CD14-positive monocyte (primary cell): ENCODE results near the gene GIGYF2. TPM values are rescaled to one million over a fixed set of nuclear protein-coding genes. Genes with fewer than 3 reads are reported as not detected.
A peak's percentile ranks its signal among the peaks of the same experiment; 100 is the strongest.
"Not testable (repeated sequence)": the region's sequence is repeated elsewhere in the genome, so short reads cannot be mapped to it uniquely, and the experiment has no call there.

Source experiments
- DNase-seq, 3 donors: peaks; one replicate each; pipeline ENCODE4 v3.0.0-alpha.2; 2011 to 2022
- H2AFZ ChIP-seq: 2 replicates; pipeline ENCODE4 v1.6.0; 2012; ENCODE audit warnings: mild to moderate bottlenecking, low read depth, low read length, inconsistent platforms; ENCODE audit not compliant: insufficient read depth, poor library complexity, severe bottlenecking
- H3K27ac ChIP-seq, 2 donors: 1 replicate in 1 of 2; 2 replicates in 1 of 2; pipeline ENCODE4 v1.5.1; 2012 to 2013; ENCODE audit warnings: low read length in 2 of 2, control low read depth in 1 of 2, inconsistent platforms in 1 of 2, low read depth in 1 of 2, mild to moderate bottlenecking in 1 of 2
- H3K27me3 ChIP-seq, 2 donors: one replicate each; pipeline versions ENCODE4 v1.6.0 to v1.6.1; 2011 to 2013; ENCODE audit warnings: low read length in 2 of 2; ENCODE audit not compliant: control insufficient read depth in 2 of 2, insufficient read depth in 2 of 2
- H3K36me3 ChIP-seq, 2 donors: replicated peaks in 1 of 2; 1 replicate in 1 of 2; 2 replicates in 1 of 2; pipeline versions ENCODE4 v1.5.1 to v1.6.1; 2012 to 2013; ENCODE audit warnings: low read length in 2 of 2, control low read depth in 1 of 2, inconsistent platforms in 1 of 2, mild to moderate bottlenecking in 1 of 2; ENCODE audit not compliant: insufficient read depth in 2 of 2, control insufficient read depth in 1 of 2
- H3K4me1 ChIP-seq, 2 donors: 1 replicate in 1 of 2; 2 replicates in 1 of 2; pipeline versions ENCODE4 v1.5.1 to v1.6.1; 2012 to 2013; ENCODE audit warnings: low read length in 2 of 2, control low read depth in 1 of 2, inconsistent platforms in 1 of 2, mild to moderate bottlenecking in 1 of 2, moderate library complexity in 1 of 2; ENCODE audit not compliant: insufficient read depth in 2 of 2, control insufficient read depth in 1 of 2
- H3K4me2 ChIP-seq: replicated peaks from 2 replicates; pipeline ENCODE3; 2012; ENCODE audit warnings: low read length, moderate library complexity, mild to moderate bottlenecking; ENCODE audit not compliant: poor library complexity, severe bottlenecking; ENCODE audit errors: extremely low read depth
- H3K4me3 ChIP-seq, 3 experiments: fragments of 200-600 bp in 1 of 3; sonication (generic) in 1 of 3; replicated peaks in 1 of 3; 1 replicate in 2 of 3; 2 replicates in 1 of 3; pipeline ENCODE4 v1.5.1; 2011 to 2013; ENCODE audit warnings: low read length in 3 of 3, mild to moderate bottlenecking in 3 of 3, control low read depth in 2 of 3, low read depth in 2 of 3, inconsistent platforms in 1 of 3, moderate library complexity in 1 of 3
- H3K79me2 ChIP-seq: 2 replicates; pipeline ENCODE4 v1.6.0; 2012; ENCODE audit warnings: mild to moderate bottlenecking, control low read depth, inconsistent platforms, low read length, moderate library complexity; ENCODE audit not compliant: insufficient read depth
- H3K9ac ChIP-seq: 2 replicates; pipeline ENCODE4 v1.6.0; 2017; ENCODE audit warnings: low read length, mild to moderate bottlenecking; ENCODE audit not compliant: insufficient read depth, poor library complexity, severe bottlenecking
- H3K9me3 ChIP-seq, 2 donors: replicated peaks in 1 of 2; 1 replicate in 1 of 2; 2 replicates in 1 of 2; pipeline versions ENCODE4 v1.5.1 to v1.6.1; 2012 to 2013; ENCODE audit warnings: low read length in 2 of 2, control low read depth in 1 of 2; ENCODE audit not compliant: control insufficient read depth in 1 of 2, insufficient read depth in 1 of 2
- H4K20me1 ChIP-seq: 2 replicates; pipeline ENCODE4 v1.6.0; 2012; ENCODE audit warnings: mild to moderate bottlenecking, low read length, control low read depth, moderate library complexity; ENCODE audit not compliant: insufficient read depth
- H3K27ac Mint-ChIP-seq, 7 donors: one replicate each; pipeline ENCODE4 v1.8.0; 2020; ENCODE audit warnings: mild to moderate bottlenecking in 7 of 7, mixed read lengths in 7 of 7, moderate library complexity in 6 of 7, inconsistent platforms in 2 of 7
- H3K27me3 Mint-ChIP-seq, 3 donors: one replicate each; pipeline ENCODE4 v1.8.0; 2021 to 2022; ENCODE audit warnings: low read depth in 3 of 3, mild to moderate bottlenecking in 3 of 3, mixed read lengths in 3 of 3, moderate library complexity in 3 of 3, inconsistent platforms in 1 of 3
- H3K36me3 Mint-ChIP-seq, 2 donors: one replicate each; pipeline ENCODE4 v1.8.0; 2020; ENCODE audit warnings: mixed read lengths in 2 of 2, inconsistent platforms in 1 of 2, mild to moderate bottlenecking in 1 of 2
- H3K4me1 Mint-ChIP-seq: one replicate; pipeline ENCODE4 v1.8.0; 2020; ENCODE audit warnings: mild to moderate bottlenecking, mixed read lengths
- H3K4me3 Mint-ChIP-seq, 2 donors: one replicate each; pipeline ENCODE4 v1.8.0; 2020; ENCODE audit warnings: mild to moderate bottlenecking in 2 of 2, mixed read lengths in 2 of 2, moderate library complexity in 1 of 2
- H3K9me3 Mint-ChIP-seq, 7 donors: one replicate each; pipeline ENCODE4 v1.8.0; 2020 to 2022; ENCODE audit warnings: mixed read lengths in 7 of 7, mild to moderate bottlenecking in 6 of 7, moderate library complexity in 6 of 7, inconsistent platforms in 2 of 7
- WGBS: methylation state at CpG from one replicate; pipeline ENCODE4 v1.1.5; 2013; ENCODE audit warnings: missing lambda C conversion rate; ENCODE audit not compliant: insufficient coverage; 5-methylcytosine and 5-hydroxymethylcytosine counted together
- intact Hi-C, 2 donors: fragments of 100-400 bp; cut with micrococcal nuclease; formaldehyde crosslinking; loops; one replicate each; pipeline versions ENCODE4 v1.15.0 to v1.15.1; 2023
- polyA plus RNA-seq, 3 donors: library from polyadenylated mRNA; depleted of rRNA in 1 of 3; unstranded in 2 of 3; stranded (reverse) in 1 of 3; fragments of 300-500 nt in 2 of 3; fragments of >200 nt in 1 of 3; fragmentation: Illumina TruSeq in 2 of 3; gene quantifications; 1 replicate in 2 of 3; 2 replicates in 1 of 3; pipeline ENCODE4 v1.2.3, GENCODE V29; 2012 to 2021
- TF ChIP-seq, protein P1 (sequence below): fragments of 200-600 bp; IDR thresholded peaks from one replicate; pipeline ENCODE4 v1.8.0; 2022; ENCODE audit warnings: antibody characterized with exemption, mild to moderate bottlenecking

Gene GIGYF2
- polyA plus RNA-seq, 3 donors: 7.7 to 20.7 (median 17.3) TPM

DNA sequence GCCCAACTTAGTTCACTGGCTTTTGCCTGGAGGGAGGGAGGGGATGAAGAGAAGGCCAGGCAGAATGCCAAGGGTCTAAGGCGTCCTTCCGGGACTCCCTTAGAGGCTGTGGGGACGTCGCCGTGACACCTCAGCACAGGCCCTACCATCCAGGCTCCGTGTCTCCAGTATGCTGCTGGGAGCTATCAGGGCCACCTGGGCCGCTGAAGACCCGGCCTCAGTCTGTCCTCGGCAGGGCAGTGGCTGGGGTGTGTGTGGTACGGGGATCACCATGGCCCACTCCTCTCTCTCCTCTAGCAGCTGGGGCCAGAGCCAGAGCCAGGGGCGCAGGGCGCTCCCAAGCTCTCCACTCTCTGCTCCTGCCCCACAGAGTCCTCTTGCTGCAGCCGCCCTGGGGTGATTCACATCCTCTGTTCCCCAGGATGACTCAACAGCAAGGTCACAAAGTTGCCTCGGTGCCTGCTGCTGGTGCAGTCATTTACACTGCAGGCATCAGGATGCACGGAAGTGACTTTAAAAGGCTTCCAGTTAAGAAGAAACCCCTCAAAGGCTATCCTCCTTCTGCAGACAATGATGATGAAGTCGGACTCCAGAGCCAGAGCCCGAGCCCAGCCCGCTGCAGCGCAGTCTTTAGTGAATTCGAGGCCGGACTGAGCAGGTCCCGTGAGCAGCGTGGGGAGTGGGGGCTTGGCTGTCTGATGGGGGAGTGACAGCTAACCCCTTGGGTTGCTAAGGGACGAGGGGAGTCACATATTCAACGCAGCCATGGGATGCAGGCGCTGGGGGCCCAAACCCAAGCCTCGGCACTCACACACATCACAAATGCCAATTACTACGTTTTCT, 204.8 kb downstream of the GIGYF2 start:
- peak overlapping the region in 1 of 2 donors; percentile 16 for H3K27ac ChIP-seq

GRCh38 chr2:232903989-232904388, 206.9 kb downstream of the GIGYF2 start:
- Mint-ChIP-seq H3K9me3 (peaks cover 0 to 2% (median 0%) of the 10 kb centered on the region in 7 donors), H3K27ac (no peak overlapping the region), H3K27me3 (peaks cover 2 to 11% (median 6%) of the 10 kb centered on the region in 3 donors), H3K36me3 (no peaks in the 10 kb centered on the region), H3K4me1 (peaks cover 5% of the 10 kb centered on the region), H3K4me3 (no peak overlapping the region)
- Histone ChIP-seq H3K27me3 (peaks cover 0 to 2% of the 10 kb centered on the region in 2 donors), H3K4me3 (no peak overlapping the region), H3K4me2 (no peak overlapping the region), H3K9me3 (no peaks in the 10 kb centered on the region), H3K79me2 (no peaks in the 10 kb centered on the region), H3K9ac (no peak overlapping the region), H4K20me1 (no peaks in the 10 kb centered on the region), H3K27ac (no peak overlapping the region), H2AFZ (no peak overlapping the region), H3K4me1 (peaks cover 18 to 22% of the 10 kb centered on the region in 2 donors), H3K36me3 (no peaks in the 10 kb centered on the region)
- WGBS: 80% methylated on average over 7 of the region's 9 CpGs
- TF ChIP-seq, protein P1, sequence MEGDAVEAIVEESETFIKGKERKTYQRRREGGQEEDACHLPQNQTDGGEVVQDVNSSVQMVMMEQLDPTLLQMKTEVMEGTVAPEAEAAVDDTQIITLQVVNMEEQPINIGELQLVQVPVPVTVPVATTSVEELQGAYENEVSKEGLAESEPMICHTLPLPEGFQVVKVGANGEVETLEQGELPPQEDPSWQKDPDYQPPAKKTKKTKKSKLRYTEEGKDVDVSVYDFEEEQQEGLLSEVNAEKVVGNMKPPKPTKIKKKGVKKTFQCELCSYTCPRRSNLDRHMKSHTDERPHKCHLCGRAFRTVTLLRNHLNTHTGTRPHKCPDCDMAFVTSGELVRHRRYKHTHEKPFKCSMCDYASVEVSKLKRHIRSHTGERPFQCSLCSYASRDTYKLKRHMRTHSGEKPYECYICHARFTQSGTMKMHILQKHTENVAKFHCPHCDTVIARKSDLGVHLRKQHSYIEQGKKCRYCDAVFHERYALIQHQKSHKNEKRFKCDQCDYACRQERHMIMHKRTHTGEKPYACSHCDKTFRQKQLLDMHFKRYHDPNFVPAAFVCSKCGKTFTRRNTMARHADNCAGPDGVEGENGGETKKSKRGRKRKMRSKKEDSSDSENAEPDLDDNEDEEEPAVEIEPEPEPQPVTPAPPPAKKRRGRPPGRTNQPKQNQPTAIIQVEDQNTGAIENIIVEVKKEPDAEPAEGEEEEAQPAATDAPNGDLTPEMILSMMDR: no peak
- DNase-seq: no peak
- intact Hi-C loops: no loop called here

More for the DNA sequence above, 204.8 kb downstream of the GIGYF2 start:
- H3K9ac ChIP-seq: no peak overlapping the region
- H3K36me3 ChIP-seq: no peaks in the 10 kb centered on the region
- H3K9me3 Mint-ChIP-seq: peaks cover 0 to 2% (median 0%) of the 10 kb centered on the region in 7 donors
- H4K20me1 ChIP-seq: no peaks in the 10 kb centered on the region
- no peaks in the 10 kb centered on the region for H3K9me3 ChIP-seq
- no peaks in the 10 kb centered on the region for H3K27me3 ChIP-seq
- H3K79me2 ChIP-seq: no peaks in the 10 kb centered on the region
- peak overlapping the region in 1 of 2 donors; percentile 36 for H3K4me3 Mint-ChIP-seq
- 63% methylated on average over 16 of the region's 28 CpGs for WGBS
- intact Hi-C loops: no loop called here
- peaks cover 18 to 22% of the 10 kb centered on the region in 2 donors for H3K4me1 ChIP-seq
- DNase-seq: peak; percentile 64 to 74 (median 64)
- H3K4me3 ChIP-seq: peak overlapping the region in 1 of 3 experiments; percentile 21
- TF ChIP-seq, protein P1: no peak
- peak overlapping the region; percentile 27 for H3K4me2 ChIP-seq
- peak overlapping the region in 3 of 7 donors; percentile 28 to 70 (median 63) for H3K27ac Mint-ChIP-seq
- peaks cover 5% of the 10 kb centered on the region for H3K4me1 Mint-ChIP-seq
- no peaks in the 10 kb centered on the region for H3K36me3 Mint-ChIP-seq
- H2AFZ ChIP-seq: no peak overlapping the region
- peaks cover 2 to 3% (median 2%) of the 10 kb centered on the region in 3 donors for H3K27me3 Mint-ChIP-seq

- H3K36me3 ChIP-seq, H2AFZ ChIP-seq, H3K79me2 ChIP-seq, DNase-seq, H3K9me3 ChIP-seq, H4K20me1 ChIP-seq, H3K9ac ChIP-seq, H3K27ac ChIP-seq, H3K4me1 ChIP-seq, H3K4me3 Mint-ChIP-seq, H3K4me2 ChIP-seq, H3K36me3 Mint-ChIP-seq, H3K4me1 Mint-ChIP-seq, intact Hi-C loops, H3K27ac Mint-ChIP-seq, H3K4me3 ChIP-seq: not testable (repeated sequence)
- Mint-ChIP-seq H3K27me3 (peaks cover 16 to 21% (median 20%) of the 10 kb centered on the region in 3 donors), H3K9me3 (peaks cover 0 to 17% (median 16%) of the 10 kb centered on the region in 7 donors)
- peaks cover 11 to 15% of the 10 kb centered on the region in 2 donors for H3K27me3 ChIP-seq
- 96% methylated on average over 4 of the region's 10 CpGs for WGBS
These were observed 210.0 kb downstream of the GIGYF2 start for GRCh38 chr2:232906867-232907717.
